Neural cell (in vitro differentiated cells): ENCODE data around the gene FHIT. TPM values are rescaled to one million over a fixed set of nuclear protein-coding genes. Genes with fewer than 3 reads are reported as not detected.

ENCODE experiments used
- H2AFZ ChIP-seq: fragments of 200-600, 300-800 bp; sonication (generic), shearing (Covaris generic); 2 replicates; pipeline ENCODE4 v1.6.0; 2014; ENCODE audit warnings: low read depth, mild to moderate bottlenecking, antibody characterized with exemption, low read length, moderate library complexity
- H3F3A ChIP-seq: fragments of 200-600 bp; shearing (Covaris generic); 2 replicates; pipeline ENCODE4 v1.6.1; 2016; ENCODE audit warnings: mild to moderate bottlenecking, moderate library complexity, mixed read lengths, antibody characterized with exemption, low read length; ENCODE audit not compliant: insufficient read depth, poor library complexity, severe bottlenecking
- H3K27ac ChIP-seq: fragments of 200-600, 300-800 bp; sonication (generic), shearing (Covaris generic); 2 replicates; pipeline ENCODE4 v1.5.1; 2014; ENCODE audit warnings: mild to moderate bottlenecking, low read length, moderate library complexity
- H3K27me3 ChIP-seq: fragments of 300-800, 200-600 bp; sonication (generic), shearing (Covaris generic); 2 replicates; pipeline ENCODE4 v1.6.0; 2014; ENCODE audit warnings: mild to moderate bottlenecking, low read depth, low read length, moderate library complexity; ENCODE audit not compliant: insufficient read depth
- H3K36me3 ChIP-seq: fragments of 300-800, 200-600 bp; sonication (generic), shearing (Covaris generic); 2 replicates; pipeline ENCODE4 v1.5.1; 2014; ENCODE audit warnings: mild to moderate bottlenecking, antibody characterized with exemption, low read length, moderate library complexity; ENCODE audit not compliant: insufficient read depth
- H3K4me2 ChIP-seq: fragments of 300-800, 200-600 bp; sonication (generic), shearing (Covaris generic); 2 replicates; pipeline ENCODE4 v1.6.0; 2014; ENCODE audit warnings: mild to moderate bottlenecking, low read length
- H3K4me3 ChIP-seq: fragments of 300-800, 200-600 bp; sonication (generic), shearing (Covaris generic); 2 replicates; pipeline ENCODE4 v1.5.1; 2014; ENCODE audit warnings: mild to moderate bottlenecking, low read length, moderate library complexity
- H3K79me2 ChIP-seq: fragments of 200-600 bp; shearing (Covaris generic); replicated peaks from 2 replicates; pipeline ENCODE4 v1.6.0; 2014; ENCODE audit warnings: mild to moderate bottlenecking, low read length, moderate library complexity; ENCODE audit not compliant: insufficient read depth
- H3K9ac ChIP-seq: fragments of 300-800, 200-600 bp; sonication (generic), shearing (Covaris generic); 2 replicates; pipeline ENCODE4 v1.6.1; 2016; ENCODE audit warnings: mild to moderate bottlenecking, low read length, mixed read lengths
- H3K9me2 ChIP-seq: fragments of 200-600 bp; shearing (Covaris generic); 2 replicates; pipeline ENCODE4 v1.6.1; 2016; ENCODE audit warnings: mild to moderate bottlenecking, low read length, mixed read lengths; ENCODE audit not compliant: insufficient read depth
- H3K9me3 ChIP-seq: fragments of 200-600, 300-800 bp; sonication (generic), shearing (Covaris generic); 2 replicates; pipeline ENCODE4 v1.6.1; 2016; ENCODE audit warnings: mild to moderate bottlenecking, mixed run types, low read length, moderate library complexity, mixed read lengths
- H4K20me1 ChIP-seq: fragments of 200-600 bp; shearing (Covaris generic); 2 replicates; pipeline ENCODE4 v1.6.1; 2016; ENCODE audit warnings: mild to moderate bottlenecking, mixed run types; ENCODE audit not compliant: insufficient read depth
- CTCF ChIP-seq: fragments of 450-650 bp; IDR thresholded peaks from 2 replicates; pipeline ENCODE4 v1.5.1; 2014; ENCODE audit warnings: antibody characterized with exemption, mild to moderate bottlenecking, moderate library complexity; ENCODE audit not compliant: poor library complexity, severe bottlenecking
- EP300 ChIP-seq: fragments of 450-650 bp; conservative IDR thresholded peaks from 2 replicates; pipeline ENCODE4 v1.6.1; 2014; ENCODE audit warnings: antibody characterized with exemption, mild to moderate bottlenecking, moderate library complexity; ENCODE audit not compliant: poor library complexity, severe bottlenecking
- EZH2 ChIP-seq: fragments of 200-600, 300-800 bp; shearing (Covaris generic), sonication (generic); IDR thresholded peaks from 2 replicates; pipeline ENCODE4 v1.6.1; 2014; ENCODE audit warnings: antibody characterized with exemption, low read length, borderline replicate concordance, mild to moderate bottlenecking; ENCODE audit not compliant: insufficient read depth, poor library complexity, severe bottlenecking
- MXI1 ChIP-seq: fragments of 450-650 bp; conservative IDR thresholded peaks from 2 replicates; pipeline ENCODE4 v1.6.1; 2014; ENCODE audit warnings: antibody characterized with exemption, mild to moderate bottlenecking; ENCODE audit not compliant: poor library complexity, severe bottlenecking
- POLR2AphosphoS5 ChIP-seq: IDR thresholded peaks from 2 replicates; pipeline ENCODE4 v1.6.1; 2012
- RAD21 ChIP-seq: fragments of 450-650 bp; conservative IDR thresholded peaks from 2 replicates; pipeline ENCODE4 v1.6.1; 2014; ENCODE audit warnings: antibody characterized with exemption, mild to moderate bottlenecking, moderate library complexity
- SMC3 ChIP-seq: fragments of 450-650 bp; conservative IDR thresholded peaks from 2 replicates; pipeline ENCODE4 v1.6.1; 2014; ENCODE audit warnings: antibody characterized with exemption, mild to moderate bottlenecking, moderate library complexity; ENCODE audit not compliant: poor library complexity
- TAF1 ChIP-seq: IDR thresholded peaks from 2 replicates; pipeline ENCODE4 v1.6.1; 2012; ENCODE audit warnings: low read depth
- polyA plus RNA-seq: library from polyadenylated mRNA; depleted of rRNA; stranded (reverse); fragments of >200 nt; gene quantifications from 2 replicates; pipeline ENCODE4 v1.2.3, GENCODE V29; 2014
- TF ChIP-seq, protein P1 (sequence below): IDR thresholded peaks from 2 replicates; pipeline ENCODE4 v1.6.1; 2012; ENCODE audit warnings: borderline replicate concordance

FHIT gene
- polyA plus RNA-seq, 1 donor from 2014 or later = not detected

DNA sequence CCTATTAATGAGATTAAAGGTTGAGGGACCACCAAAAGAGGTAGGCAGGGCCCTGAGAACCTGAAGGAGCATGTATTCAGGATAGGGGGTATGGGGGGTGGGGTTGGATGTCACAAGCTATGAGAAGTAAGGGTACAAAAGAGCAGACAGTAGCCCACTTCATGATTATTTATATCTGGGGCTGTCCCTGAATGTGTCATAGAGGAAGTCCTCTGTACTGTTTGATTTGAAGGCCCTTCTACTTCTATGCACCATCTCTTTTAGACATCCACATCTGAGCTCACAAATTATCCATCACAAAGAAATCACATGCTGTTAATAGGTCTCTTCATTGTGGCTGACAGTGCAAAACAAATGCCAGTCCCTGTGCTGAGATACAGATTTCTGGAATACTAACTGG lies 68.6 kb downstream of the FHIT start:
- Histone ChIP-seq H3K27me3 (no peaks in the 10 kb centered on the region), H3K9me3 (no peaks in the 10 kb centered on the region), H3K4me3 (no peak overlapping the region), H3F3A (no peaks in the 10 kb centered on the region), H2AFZ (no peak overlapping the region), H3K27ac (no peak overlapping the region), H3K36me3 (no peaks in the 10 kb centered on the region), H3K4me2 (no peak overlapping the region), H3K79me2 (no peaks in the 10 kb centered on the region), H3K9ac (no peak overlapping the region), H4K20me1 (no peaks in the 10 kb centered on the region), H3K9me2 (no peaks in the 10 kb centered on the region)
- TF ChIP-seq POLR2AphosphoS5 (no peak), EZH2 (no peak), RAD21 (no peak), SMC3 (no peak), MXI1 (no peak), CTCF (no peak), EP300 (no peak), TAF1 (no peak)
- TF ChIP-seq, protein P1, sequence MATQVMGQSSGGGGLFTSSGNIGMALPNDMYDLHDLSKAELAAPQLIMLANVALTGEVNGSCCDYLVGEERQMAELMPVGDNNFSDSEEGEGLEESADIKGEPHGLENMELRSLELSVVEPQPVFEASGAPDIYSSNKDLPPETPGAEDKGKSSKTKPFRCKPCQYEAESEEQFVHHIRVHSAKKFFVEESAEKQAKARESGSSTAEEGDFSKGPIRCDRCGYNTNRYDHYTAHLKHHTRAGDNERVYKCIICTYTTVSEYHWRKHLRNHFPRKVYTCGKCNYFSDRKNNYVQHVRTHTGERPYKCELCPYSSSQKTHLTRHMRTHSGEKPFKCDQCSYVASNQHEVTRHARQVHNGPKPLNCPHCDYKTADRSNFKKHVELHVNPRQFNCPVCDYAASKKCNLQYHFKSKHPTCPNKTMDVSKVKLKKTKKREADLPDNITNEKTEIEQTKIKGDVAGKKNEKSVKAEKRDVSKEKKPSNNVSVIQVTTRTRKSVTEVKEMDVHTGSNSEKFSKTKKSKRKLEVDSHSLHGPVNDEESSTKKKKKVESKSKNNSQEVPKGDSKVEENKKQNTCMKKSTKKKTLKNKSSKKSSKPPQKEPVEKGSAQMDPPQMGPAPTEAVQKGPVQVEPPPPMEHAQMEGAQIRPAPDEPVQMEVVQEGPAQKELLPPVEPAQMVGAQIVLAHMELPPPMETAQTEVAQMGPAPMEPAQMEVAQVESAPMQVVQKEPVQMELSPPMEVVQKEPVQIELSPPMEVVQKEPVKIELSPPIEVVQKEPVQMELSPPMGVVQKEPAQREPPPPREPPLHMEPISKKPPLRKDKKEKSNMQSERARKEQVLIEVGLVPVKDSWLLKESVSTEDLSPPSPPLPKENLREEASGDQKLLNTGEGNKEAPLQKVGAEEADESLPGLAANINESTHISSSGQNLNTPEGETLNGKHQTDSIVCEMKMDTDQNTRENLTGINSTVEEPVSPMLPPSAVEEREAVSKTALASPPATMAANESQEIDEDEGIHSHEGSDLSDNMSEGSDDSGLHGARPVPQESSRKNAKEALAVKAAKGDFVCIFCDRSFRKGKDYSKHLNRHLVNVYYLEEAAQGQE = no peak

- no peak overlapping the region for H3K4me2 ChIP-seq
- no peaks in the 10 kb centered on the region for H3K36me3 ChIP-seq
- no peaks in the 10 kb centered on the region for H3K9me3 ChIP-seq
- no peak overlapping the region for H3K27ac ChIP-seq
- no peak overlapping the region for H3K9ac ChIP-seq
- TF ChIP-seq EZH2 = no peak
- no peak for TF ChIP-seq CTCF
- TF ChIP-seq RAD21 = no peak
- no peak for TF ChIP-seq EP300
- no peak for TF ChIP-seq TAF1
- TF ChIP-seq SMC3 = no peak
- TF ChIP-seq POLR2AphosphoS5 = no peak
- no peak for TF ChIP-seq MXI1
- TF ChIP-seq, protein P1 = no peak
- no peaks in the 10 kb centered on the region for H4K20me1 ChIP-seq
- no peaks in the 10 kb centered on the region for H3K79me2 ChIP-seq
- H2AFZ ChIP-seq = no peak overlapping the region
- no peaks in the 10 kb centered on the region for H3K27me3 ChIP-seq
- H3F3A ChIP-seq = no peaks in the 10 kb centered on the region
- H3K9me2 ChIP-seq = no peaks in the 10 kb centered on the region
- no peak overlapping the region for H3K4me3 ChIP-seq
Observed at GRCh38 chr3:61181874-61182273, 69.4 kb downstream of the FHIT start.
